Vagina (tissue), 2 donors: ENCODE results near the gene ADGRL1.

Experiments used
- POLR2A ChIP-seq, 2 donors: fragments of 450-650 bp; IDR thresholded peaks; one replicate each; pipeline ENCODE4 v1.6.1; 2017; ENCODE audit warnings: antibody characterized with exemption in 2 of 2, mild to moderate bottlenecking in 2 of 2, moderate library complexity in 2 of 2
- POLR2AphosphoS5 ChIP-seq, 2 donors: sonication (generic); formaldehyde crosslinking; IDR thresholded peaks; one replicate each; pipeline ENCODE4 v1.9.0; 2017; ENCODE audit warnings: antibody characterized with exemption in 2 of 2, mild to moderate bottlenecking in 2 of 2, low read depth in 1 of 2; ENCODE audit not compliant: insufficient read depth in 1 of 2
- TF ChIP-seq, protein P1 (sequence below), 3 experiments: fragments of 450-650 bp in 2 of 3; fragments of 200-600 bp in 1 of 3; sonication (generic) in 1 of 3; IDR thresholded peaks; one replicate each; pipeline ENCODE4 v1.5.1; 2017 to 2019; ENCODE audit warnings: antibody characterized with exemption in 3 of 3, mild to moderate bottlenecking in 2 of 3, moderate library complexity in 2 of 3

DNA sequence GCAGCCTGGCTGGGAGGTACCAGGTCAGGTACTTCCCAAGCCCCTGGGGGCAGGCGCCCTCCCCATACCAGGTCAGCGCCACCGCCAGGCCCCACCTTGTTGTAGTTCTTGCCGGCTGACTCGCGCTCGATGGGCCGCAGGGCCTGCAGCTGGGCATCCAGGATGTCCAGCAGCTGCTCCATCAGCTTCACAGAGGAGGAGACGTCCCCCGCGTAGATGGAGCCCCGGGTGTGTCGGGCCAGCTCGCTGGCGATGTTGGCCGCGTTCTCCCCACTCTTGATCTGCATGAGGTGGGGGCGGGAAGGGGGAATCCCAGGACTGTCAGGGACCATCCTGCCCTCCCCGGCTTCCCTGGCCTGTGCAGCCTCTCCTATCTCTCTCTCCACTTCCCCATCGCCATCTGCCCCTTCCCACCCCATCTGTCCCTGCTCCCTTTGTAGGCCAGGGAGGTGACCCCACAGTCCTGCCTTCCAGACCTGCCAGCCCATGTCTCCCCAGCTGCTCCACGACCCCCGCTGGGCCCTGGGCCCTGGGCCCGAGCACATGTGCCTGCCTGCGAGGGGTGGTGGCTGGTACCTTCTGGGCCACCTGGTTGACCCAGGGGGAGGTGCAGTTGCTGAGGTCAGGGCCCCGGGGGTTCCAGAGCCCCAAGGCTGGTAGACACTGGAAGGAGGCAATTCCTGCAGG, 45.8 kb downstream of the ADGRL1 start:
- TF ChIP-seq POLR2AphosphoS5 (IDR thresholded peaks at IDR 0.05; ENCODE audit: insufficient read depth in 1 of 2, low read depth in 1 of 2) (no peak), POLR2A (IDR thresholded peaks at IDR 0.05) (no peak)
- TF ChIP-seq, protein P1, sequence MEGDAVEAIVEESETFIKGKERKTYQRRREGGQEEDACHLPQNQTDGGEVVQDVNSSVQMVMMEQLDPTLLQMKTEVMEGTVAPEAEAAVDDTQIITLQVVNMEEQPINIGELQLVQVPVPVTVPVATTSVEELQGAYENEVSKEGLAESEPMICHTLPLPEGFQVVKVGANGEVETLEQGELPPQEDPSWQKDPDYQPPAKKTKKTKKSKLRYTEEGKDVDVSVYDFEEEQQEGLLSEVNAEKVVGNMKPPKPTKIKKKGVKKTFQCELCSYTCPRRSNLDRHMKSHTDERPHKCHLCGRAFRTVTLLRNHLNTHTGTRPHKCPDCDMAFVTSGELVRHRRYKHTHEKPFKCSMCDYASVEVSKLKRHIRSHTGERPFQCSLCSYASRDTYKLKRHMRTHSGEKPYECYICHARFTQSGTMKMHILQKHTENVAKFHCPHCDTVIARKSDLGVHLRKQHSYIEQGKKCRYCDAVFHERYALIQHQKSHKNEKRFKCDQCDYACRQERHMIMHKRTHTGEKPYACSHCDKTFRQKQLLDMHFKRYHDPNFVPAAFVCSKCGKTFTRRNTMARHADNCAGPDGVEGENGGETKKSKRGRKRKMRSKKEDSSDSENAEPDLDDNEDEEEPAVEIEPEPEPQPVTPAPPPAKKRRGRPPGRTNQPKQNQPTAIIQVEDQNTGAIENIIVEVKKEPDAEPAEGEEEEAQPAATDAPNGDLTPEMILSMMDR (IDR thresholded peaks at IDR 0.05) = no peak
